WTC11 (cell line): ENCODE results near the gene CROCC2. TPM values are rescaled to one million over a fixed set of nuclear protein-coding genes. Genes with fewer than 3 reads are reported as not detected.

ENCODE experiments used
- ATAC-seq: fragments of 200-7000 bp; cut with Tn5 transposase; 2 replicates; pipeline ENCODE4 v1.10.0; 2021; ENCODE audit warnings: mild to moderate bottlenecking, moderate library complexity
- CTCF ChIA-PET: fragments of 300-600 bp; sonication (Branson Sonifier 250); formaldehyde crosslinking; loops from one replicate; lab custom pipeline; 2021; ENCODE audit warnings: antibody characterized with exemption; lab: Charles Lee
- POLR2A ChIA-PET: fragments of 350-600 bp; sonication (Branson Sonifier 250); formaldehyde crosslinking; loops from one replicate; lab custom pipeline; 2021; ENCODE audit warnings: antibody characterized with exemption; lab: Charles Lee
- DNase-seq: peaks from one replicate; pipeline ENCODE4 v3.0.0; 2021; ENCODE audit warnings: low spot score
- H3K27ac Mint-ChIP-seq: 2 replicates; pipeline ENCODE4 v1.8.0; 2021; ENCODE audit warnings: mixed read lengths
- H3K27me3 Mint-ChIP-seq: 2 replicates; pipeline ENCODE4 v1.8.0; 2021; ENCODE audit warnings: low read depth, mild to moderate bottlenecking, moderate library complexity, mixed read lengths
- H3K36me3 Mint-ChIP-seq: 2 replicates; pipeline ENCODE4 v1.8.0; 2021; ENCODE audit warnings: mixed read lengths
- H3K4me1 Mint-ChIP-seq: 2 replicates; pipeline ENCODE4 v1.8.0; 2022; ENCODE audit warnings: mixed read lengths
- H3K4me3 Mint-ChIP-seq: 2 replicates; pipeline ENCODE4 v1.8.0; 2021; ENCODE audit warnings: mild to moderate bottlenecking, moderate library complexity, mixed read lengths
- H3K9me3 Mint-ChIP-seq: 2 replicates; pipeline ENCODE4 v1.8.0; 2021; ENCODE audit warnings: mixed read lengths
- CBFB ChIP-seq: sonication (generic); formaldehyde crosslinking; IDR thresholded peaks from 2 replicates; pipeline ENCODE4 v1.8.1; 2022; ENCODE audit warnings: mild to moderate bottlenecking, low read depth, missing genetic modification reagents
- CREM ChIP-seq: sonication (generic); formaldehyde crosslinking; IDR thresholded peaks from 2 replicates; pipeline ENCODE4 v1.8.1; 2022; ENCODE audit warnings: mild to moderate bottlenecking, missing genetic modification reagents, moderate library complexity
- EMX1 ChIP-seq: fragments of 250-450 bp; sonication (Bioruptor Pico); IDR thresholded peaks from 2 replicates; pipeline ENCODE4 v1.8.0; 2021; ENCODE audit warnings: mild to moderate bottlenecking
- FOXJ3 ChIP-seq: sonication (generic); formaldehyde crosslinking; IDR thresholded peaks from 2 replicates; pipeline ENCODE4 v1.9.0; 2021; ENCODE audit warnings: missing genetic modification reagents, mild to moderate bottlenecking, borderline replicate concordance
- GABPB1 ChIP-seq: sonication (generic); formaldehyde crosslinking; IDR thresholded peaks from 2 replicates; pipeline ENCODE4 v1.8.1; 2023; ENCODE audit warnings: mild to moderate bottlenecking, missing genetic modification reagents
- GTF2I ChIP-seq: fragments of 250-450 bp; sonication (Bioruptor Pico); conservative IDR thresholded peaks from 2 replicates; pipeline ENCODE4 v1.4.0; 2021; ENCODE audit warnings: mild to moderate bottlenecking
- IRF2 ChIP-seq: sonication (generic); formaldehyde crosslinking; IDR thresholded peaks from 2 replicates; pipeline ENCODE4 v1.8.0; 2022; ENCODE audit warnings: low read depth, missing genetic modification reagents, borderline replicate concordance
- KAT7 ChIP-seq: sonication (generic); formaldehyde crosslinking; IDR thresholded peaks from 2 replicates; pipeline ENCODE4 v1.8.1; 2023; ENCODE audit warnings: missing genetic modification reagents, mild to moderate bottlenecking, borderline replicate concordance
- MXD4 ChIP-seq: fragments of 250-450 bp; sonication (Bioruptor Pico); IDR thresholded peaks from 2 replicates; pipeline ENCODE4 v1.8.0; 2021; ENCODE audit warnings: mild to moderate bottlenecking, moderate library complexity, borderline replicate concordance
- NFATC4 ChIP-seq: fragments of 250-450 bp; sonication (Bioruptor Pico); IDR thresholded peaks from 2 replicates; pipeline ENCODE4 v1.9.0; 2021; ENCODE audit warnings: mild to moderate bottlenecking
- NR3C1 ChIP-seq: sonication (generic); formaldehyde crosslinking; conservative IDR thresholded peaks from 2 replicates; pipeline ENCODE4 v1.8.1; 2023; ENCODE audit warnings: low read depth, mild to moderate bottlenecking, missing genetic modification reagents
- ZNF423 ChIP-seq: fragments of 250-450 bp; sonication (Bioruptor Pico); IDR thresholded peaks from 2 replicates; pipeline ENCODE4 v2.1.2; 2022; ENCODE audit warnings: mild to moderate bottlenecking, moderate library complexity
- ZNF671 ChIP-seq: fragments of 250-450 bp; sonication (Bioruptor Pico); IDR thresholded peaks from 2 replicates; pipeline ENCODE4 v1.8.0; 2021; ENCODE audit warnings: mild to moderate bottlenecking
- total RNA-seq: library from RNA; stranded (reverse); gene quantifications from 3 replicates; pipeline ENCODE4 v1.2.3, GENCODE V29; 2021
- TF ChIP-seq, protein P1 (sequence below): sonication (generic); formaldehyde crosslinking; IDR thresholded peaks from 2 replicates; pipeline ENCODE4 v1.8.1; 2023; ENCODE audit warnings: mild to moderate bottlenecking, missing genetic modification reagents
- TF ChIP-seq, protein P2 (sequence below): sonication (generic); formaldehyde crosslinking; conservative IDR thresholded peaks from 2 replicates; pipeline ENCODE4 v1.8.1; 2023; ENCODE audit warnings: mild to moderate bottlenecking, low read depth, missing genetic modification reagents, moderate library complexity
- TF ChIP-seq, protein P3 (sequence below): fragments of 250-450 bp; sonication (Bioruptor Pico); IDR thresholded peaks from 2 replicates; pipeline ENCODE4 v1.9.0; 2021; ENCODE audit warnings: mild to moderate bottlenecking
- TF ChIP-seq, protein P4 (sequence below): fragments of 250-450 bp; sonication (Bioruptor Pico); IDR thresholded peaks from 2 replicates; pipeline ENCODE4 v1.9.0; 2021; ENCODE audit warnings: mild to moderate bottlenecking
- TF ChIP-seq, protein P5 (sequence below): sonication (generic); formaldehyde crosslinking; IDR thresholded peaks from 2 replicates; pipeline ENCODE4 v1.8.0; 2023; ENCODE audit warnings: missing genetic modification reagents, mild to moderate bottlenecking, borderline replicate concordance
- TF ChIP-seq, protein P6 (sequence below): sonication (generic); formaldehyde crosslinking; conservative IDR thresholded peaks from 2 replicates; pipeline ENCODE4 v1.8.1; 2022; ENCODE audit warnings: mild to moderate bottlenecking, missing genetic modification reagents

The CROCC2 gene
- total RNA-seq, 1 experiment from 2014 or later: not detected

DNA sequence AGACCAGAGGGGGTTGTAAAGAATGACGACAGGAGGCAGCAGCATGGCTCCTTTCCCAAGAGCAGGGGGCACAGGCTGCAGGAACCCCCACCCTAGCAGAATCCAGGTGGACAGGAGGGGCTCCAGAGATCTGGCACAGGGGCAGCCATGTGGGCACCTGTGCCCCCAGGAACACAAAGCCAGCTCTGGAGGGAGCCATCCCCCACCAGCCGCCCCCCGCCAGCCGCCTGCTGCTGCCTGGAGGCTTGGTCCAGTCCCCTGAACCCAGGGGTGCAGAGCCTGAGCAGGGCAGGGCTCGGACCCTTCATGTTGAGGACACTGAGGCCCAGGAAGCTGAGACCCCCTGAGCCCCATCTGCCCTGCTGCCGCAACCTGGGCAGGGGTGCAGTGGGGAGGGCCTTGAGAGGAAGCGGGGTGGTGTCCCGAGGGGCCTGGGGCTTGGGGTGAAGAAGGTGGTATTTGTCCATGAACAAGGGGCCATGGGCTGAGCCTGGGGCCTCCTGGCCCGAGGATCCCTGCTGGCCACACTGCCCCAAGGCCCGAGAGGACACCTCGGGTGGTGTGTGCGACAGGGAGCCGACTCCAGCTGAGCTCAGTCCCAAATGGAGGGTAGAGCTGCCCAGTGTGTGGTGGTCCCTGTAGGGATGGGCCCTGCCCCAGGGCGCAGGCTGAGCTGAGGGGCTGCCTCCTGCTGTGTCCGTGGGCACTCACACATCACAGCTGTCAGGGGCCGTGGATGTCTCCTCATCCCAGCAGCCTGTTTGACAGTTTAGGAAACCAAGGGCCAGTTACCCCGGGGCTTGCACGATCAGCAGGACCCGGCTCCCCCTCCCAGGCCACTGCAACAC, 52.5 kb downstream of the CROCC2 start:
- Mint-ChIP-seq H3K27me3 (no peaks in the 10 kb centered on the region), H3K9me3 (no peaks in the 10 kb centered on the region), H3K36me3 (no peaks in the 10 kb centered on the region), H3K4me1 (peaks cover 16% of the 10 kb centered on the region; the same call in 1 of the 2 replicates), H3K27ac (no peak overlapping the region), H3K4me3 (no peak overlapping the region)
- ATAC-seq (no peak), DNase-seq (no peak)
- CTCF ChIA-PET: interaction anchor here (1.1 to 1.7 kb wide), 2 partner anchors 44 to 107 kb away, joined by 3 to 6 read pairs; no protein-coding TSS in a partner anchor
- POLR2A ChIA-PET: no interaction called here
- TF ChIP-seq GTF2I (CRISPR knock-in tag) (no peak), ZNF671 (CRISPR knock-in tag) (no peak), FOXJ3 (no peak), CBFB (CRISPR knock-in tag) (no peak)
- TF ChIP-seq, protein P1, sequence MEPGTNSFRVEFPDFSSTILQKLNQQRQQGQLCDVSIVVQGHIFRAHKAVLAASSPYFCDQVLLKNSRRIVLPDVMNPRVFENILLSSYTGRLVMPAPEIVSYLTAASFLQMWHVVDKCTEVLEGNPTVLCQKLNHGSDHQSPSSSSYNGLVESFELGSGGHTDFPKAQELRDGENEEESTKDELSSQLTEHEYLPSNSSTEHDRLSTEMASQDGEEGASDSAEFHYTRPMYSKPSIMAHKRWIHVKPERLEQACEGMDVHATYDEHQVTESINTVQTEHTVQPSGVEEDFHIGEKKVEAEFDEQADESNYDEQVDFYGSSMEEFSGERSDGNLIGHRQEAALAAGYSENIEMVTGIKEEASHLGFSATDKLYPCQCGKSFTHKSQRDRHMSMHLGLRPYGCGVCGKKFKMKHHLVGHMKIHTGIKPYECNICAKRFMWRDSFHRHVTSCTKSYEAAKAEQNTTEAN: no peak
- TF ChIP-seq, protein P2, sequence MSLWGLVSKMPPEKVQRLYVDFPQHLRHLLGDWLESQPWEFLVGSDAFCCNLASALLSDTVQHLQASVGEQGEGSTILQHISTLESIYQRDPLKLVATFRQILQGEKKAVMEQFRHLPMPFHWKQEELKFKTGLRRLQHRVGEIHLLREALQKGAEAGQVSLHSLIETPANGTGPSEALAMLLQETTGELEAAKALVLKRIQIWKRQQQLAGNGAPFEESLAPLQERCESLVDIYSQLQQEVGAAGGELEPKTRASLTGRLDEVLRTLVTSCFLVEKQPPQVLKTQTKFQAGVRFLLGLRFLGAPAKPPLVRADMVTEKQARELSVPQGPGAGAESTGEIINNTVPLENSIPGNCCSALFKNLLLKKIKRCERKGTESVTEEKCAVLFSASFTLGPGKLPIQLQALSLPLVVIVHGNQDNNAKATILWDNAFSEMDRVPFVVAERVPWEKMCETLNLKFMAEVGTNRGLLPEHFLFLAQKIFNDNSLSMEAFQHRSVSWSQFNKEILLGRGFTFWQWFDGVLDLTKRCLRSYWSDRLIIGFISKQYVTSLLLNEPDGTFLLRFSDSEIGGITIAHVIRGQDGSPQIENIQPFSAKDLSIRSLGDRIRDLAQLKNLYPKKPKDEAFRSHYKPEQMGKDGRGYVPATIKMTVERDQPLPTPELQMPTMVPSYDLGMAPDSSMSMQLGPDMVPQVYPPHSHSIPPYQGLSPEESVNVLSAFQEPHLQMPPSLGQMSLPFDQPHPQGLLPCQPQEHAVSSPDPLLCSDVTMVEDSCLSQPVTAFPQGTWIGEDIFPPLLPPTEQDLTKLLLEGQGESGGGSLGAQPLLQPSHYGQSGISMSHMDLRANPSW: no peak

DNA sequence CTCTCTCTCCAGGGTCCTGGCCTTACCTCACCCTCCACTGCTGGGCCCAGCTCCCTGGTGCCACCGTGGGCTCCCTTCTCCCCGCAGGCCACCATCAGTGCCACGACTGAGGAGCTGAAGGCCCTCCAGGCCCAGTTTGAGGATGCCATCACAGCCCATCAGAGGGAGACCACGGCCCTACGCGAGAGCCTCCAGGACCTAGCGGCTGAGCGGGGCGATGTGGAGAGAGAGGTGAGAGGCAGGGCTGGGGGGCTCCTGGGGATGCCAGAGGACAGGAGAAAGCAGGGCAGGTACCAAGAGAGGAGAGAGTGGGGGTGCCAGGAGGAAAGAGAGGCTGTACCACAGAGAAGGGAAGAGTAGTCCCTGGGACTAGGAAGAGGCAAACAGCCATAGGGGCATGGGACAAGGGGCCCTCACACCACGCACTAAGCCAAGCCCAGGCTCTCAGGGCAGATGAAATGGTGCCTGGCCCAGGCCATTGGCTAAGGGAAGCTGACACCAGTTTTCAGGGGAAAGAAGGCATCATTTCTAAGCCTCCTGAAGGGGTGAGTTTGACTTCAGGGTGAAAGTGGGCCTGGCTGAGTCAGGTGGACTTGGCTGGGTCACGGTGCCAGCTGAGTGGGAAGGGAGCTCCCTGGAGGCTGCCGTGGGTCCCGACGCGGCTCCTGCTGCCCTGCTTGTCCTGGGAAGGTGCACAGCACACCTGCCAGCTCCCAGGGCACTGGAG, 53.2 kb downstream of the CROCC2 start:
- no peaks in the 10 kb centered on the region for H3K9me3 Mint-ChIP-seq
- H3K4me3 Mint-ChIP-seq: no peak overlapping the region
- POLR2A ChIA-PET: no interaction called here
- no peak for DNase-seq
- no peaks in the 10 kb centered on the region for H3K27me3 Mint-ChIP-seq
- H3K27ac Mint-ChIP-seq: no peak overlapping the region; the same call in 1 of the 2 replicates
- H3K36me3 Mint-ChIP-seq: no peaks in the 10 kb centered on the region
- CTCF ChIA-PET: interaction anchor here (1.1 kb wide), 1 partner anchor 45 kb away, joined by 3 read pairs; no protein-coding TSS in a partner anchor
- ATAC-seq: no peak
- peaks cover 13% of the 10 kb centered on the region; the same call in 1 of the 2 replicates for H3K4me1 Mint-ChIP-seq
- TF ChIP-seq KAT7 (no peak), MXD4 (CRISPR knock-in tag) (no peak), EMX1 (CRISPR knock-in tag) (no peak), FOXJ3 (no peak), CREM (no peak), ZNF423 (CRISPR knock-in tag) (no peak), GABPB1 (CRISPR knock-in tag) (no peak), NR3C1 (CRISPR knock-in tag) (no peak), IRF2 (CRISPR knock-in tag) (no peak), NFATC4 (CRISPR knock-in tag) (no peak)
- TF ChIP-seq, protein P3, sequence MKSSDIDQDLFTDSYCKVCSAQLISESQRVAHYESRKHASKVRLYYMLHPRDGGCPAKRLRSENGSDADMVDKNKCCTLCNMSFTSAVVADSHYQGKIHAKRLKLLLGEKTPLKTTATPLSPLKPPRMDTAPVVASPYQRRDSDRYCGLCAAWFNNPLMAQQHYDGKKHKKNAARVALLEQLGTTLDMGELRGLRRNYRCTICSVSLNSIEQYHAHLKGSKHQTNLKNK (CRISPR knock-in tag): no peak
- TF ChIP-seq, protein P4, sequence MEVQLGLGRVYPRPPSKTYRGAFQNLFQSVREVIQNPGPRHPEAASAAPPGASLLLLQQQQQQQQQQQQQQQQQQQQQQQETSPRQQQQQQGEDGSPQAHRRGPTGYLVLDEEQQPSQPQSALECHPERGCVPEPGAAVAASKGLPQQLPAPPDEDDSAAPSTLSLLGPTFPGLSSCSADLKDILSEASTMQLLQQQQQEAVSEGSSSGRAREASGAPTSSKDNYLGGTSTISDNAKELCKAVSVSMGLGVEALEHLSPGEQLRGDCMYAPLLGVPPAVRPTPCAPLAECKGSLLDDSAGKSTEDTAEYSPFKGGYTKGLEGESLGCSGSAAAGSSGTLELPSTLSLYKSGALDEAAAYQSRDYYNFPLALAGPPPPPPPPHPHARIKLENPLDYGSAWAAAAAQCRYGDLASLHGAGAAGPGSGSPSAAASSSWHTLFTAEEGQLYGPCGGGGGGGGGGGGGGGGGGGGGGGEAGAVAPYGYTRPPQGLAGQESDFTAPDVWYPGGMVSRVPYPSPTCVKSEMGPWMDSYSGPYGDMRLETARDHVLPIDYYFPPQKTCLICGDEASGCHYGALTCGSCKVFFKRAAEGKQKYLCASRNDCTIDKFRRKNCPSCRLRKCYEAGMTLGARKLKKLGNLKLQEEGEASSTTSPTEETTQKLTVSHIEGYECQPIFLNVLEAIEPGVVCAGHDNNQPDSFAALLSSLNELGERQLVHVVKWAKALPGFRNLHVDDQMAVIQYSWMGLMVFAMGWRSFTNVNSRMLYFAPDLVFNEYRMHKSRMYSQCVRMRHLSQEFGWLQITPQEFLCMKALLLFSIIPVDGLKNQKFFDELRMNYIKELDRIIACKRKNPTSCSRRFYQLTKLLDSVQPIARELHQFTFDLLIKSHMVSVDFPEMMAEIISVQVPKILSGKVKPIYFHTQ (CRISPR knock-in tag): no peak
- TF ChIP-seq, protein P5, sequence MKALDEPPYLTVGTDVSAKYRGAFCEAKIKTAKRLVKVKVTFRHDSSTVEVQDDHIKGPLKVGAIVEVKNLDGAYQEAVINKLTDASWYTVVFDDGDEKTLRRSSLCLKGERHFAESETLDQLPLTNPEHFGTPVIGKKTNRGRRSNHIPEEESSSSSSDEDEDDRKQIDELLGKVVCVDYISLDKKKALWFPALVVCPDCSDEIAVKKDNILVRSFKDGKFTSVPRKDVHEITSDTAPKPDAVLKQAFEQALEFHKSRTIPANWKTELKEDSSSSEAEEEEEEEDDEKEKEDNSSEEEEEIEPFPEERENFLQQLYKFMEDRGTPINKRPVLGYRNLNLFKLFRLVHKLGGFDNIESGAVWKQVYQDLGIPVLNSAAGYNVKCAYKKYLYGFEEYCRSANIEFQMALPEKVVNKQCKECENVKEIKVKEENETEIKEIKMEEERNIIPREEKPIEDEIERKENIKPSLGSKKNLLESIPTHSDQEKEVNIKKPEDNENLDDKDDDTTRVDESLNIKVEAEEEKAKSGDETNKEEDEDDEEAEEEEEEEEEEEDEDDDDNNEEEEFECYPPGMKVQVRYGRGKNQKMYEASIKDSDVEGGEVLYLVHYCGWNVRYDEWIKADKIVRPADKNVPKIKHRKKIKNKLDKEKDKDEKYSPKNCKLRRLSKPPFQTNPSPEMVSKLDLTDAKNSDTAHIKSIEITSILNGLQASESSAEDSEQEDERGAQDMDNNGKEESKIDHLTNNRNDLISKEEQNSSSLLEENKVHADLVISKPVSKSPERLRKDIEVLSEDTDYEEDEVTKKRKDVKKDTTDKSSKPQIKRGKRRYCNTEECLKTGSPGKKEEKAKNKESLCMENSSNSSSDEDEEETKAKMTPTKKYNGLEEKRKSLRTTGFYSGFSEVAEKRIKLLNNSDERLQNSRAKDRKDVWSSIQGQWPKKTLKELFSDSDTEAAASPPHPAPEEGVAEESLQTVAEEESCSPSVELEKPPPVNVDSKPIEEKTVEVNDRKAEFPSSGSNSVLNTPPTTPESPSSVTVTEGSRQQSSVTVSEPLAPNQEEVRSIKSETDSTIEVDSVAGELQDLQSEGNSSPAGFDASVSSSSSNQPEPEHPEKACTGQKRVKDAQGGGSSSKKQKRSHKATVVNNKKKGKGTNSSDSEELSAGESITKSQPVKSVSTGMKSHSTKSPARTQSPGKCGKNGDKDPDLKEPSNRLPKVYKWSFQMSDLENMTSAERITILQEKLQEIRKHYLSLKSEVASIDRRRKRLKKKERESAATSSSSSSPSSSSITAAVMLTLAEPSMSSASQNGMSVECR (CRISPR knock-in tag): no peak
- TF ChIP-seq, protein P6, sequence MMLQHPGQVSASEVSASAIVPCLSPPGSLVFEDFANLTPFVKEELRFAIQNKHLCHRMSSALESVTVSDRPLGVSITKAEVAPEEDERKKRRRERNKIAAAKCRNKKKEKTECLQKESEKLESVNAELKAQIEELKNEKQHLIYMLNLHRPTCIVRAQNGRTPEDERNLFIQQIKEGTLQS (CRISPR knock-in tag): no peak
